ENCODE data around the gene BMP2K. TPM values are rescaled to one million over a fixed set of nuclear protein-coding genes. Genes with fewer than 3 reads are reported as not detected.

BMP2K gene
- total RNA-seq, 3 donors from 2014 or later (not counting 1 experiment from before 2014, with no cell fraction given): 10.1 to 13.5 (median 11.7) TPM

GRCh38 chr4:78734441-78735162 lies 41.5 kb upstream of the BMP2K start:
- Mint-ChIP-seq H3K27ac (no peak overlapping the region), H3K4me1 (no peaks in the 10 kb centered on the region), H3K9me3 (no peaks in the 10 kb centered on the region), H3K27me3 (ENCODE audit: low read depth in 2 of 2) (no peaks in the 10 kb centered on the region), H3K4me3 (no peak overlapping the region), H3K36me3 (no peaks in the 10 kb centered on the region)
- ATAC-seq (no peak), DNase-seq (no peak)
- Histone ChIP-seq H3K36me3 (ENCODE audit: control insufficient read depth, insufficient read depth, low read length) (no peaks in the 10 kb centered on the region), H3K4me3 (ENCODE audit: low read length) (no peak overlapping the region), H3K27me3 (ENCODE audit: control insufficient read depth, insufficient read depth, low read length) (no peaks in the 10 kb centered on the region), H3K9me3 (ENCODE audit: control insufficient read depth, insufficient read depth, low read length) (no peaks in the 10 kb centered on the region), H3K4me1 (ENCODE audit: control insufficient read depth, insufficient read depth, low read length) (no peaks in the 10 kb centered on the region), H3K27ac (ENCODE audit: low read length) (no peak overlapping the region)
- 88% methylated on average over 3 of the region's 3 CpGs for WGBS (ENCODE audit: insufficient coverage)
- TF ChIP-seq CTCF (IDR thresholded peaks at IDR 0.05): no peak
- intact Hi-C loops (cut with micrococcal nuclease): no loop called here

GRCh38 chr4:78735697-78736096 lies 40.5 kb upstream of the BMP2K start:
- Mint-ChIP-seq H3K4me3 (no peak overlapping the region), H3K36me3 (no peaks in the 10 kb centered on the region), H3K27ac (no peak overlapping the region), H3K9me3 (no peaks in the 10 kb centered on the region), H3K4me1 (no peaks in the 10 kb centered on the region), H3K27me3 (ENCODE audit: low read depth in 2 of 2) (no peaks in the 10 kb centered on the region)
- Histone ChIP-seq H3K4me1 (ENCODE audit: control insufficient read depth, insufficient read depth, low read length) (no peaks in the 10 kb centered on the region), H3K4me3 (ENCODE audit: low read length) (no peak overlapping the region), H3K27ac (ENCODE audit: low read length) (no peak overlapping the region), H3K36me3 (ENCODE audit: control insufficient read depth, insufficient read depth, low read length) (no peaks in the 10 kb centered on the region), H3K9me3 (ENCODE audit: control insufficient read depth, insufficient read depth, low read length) (no peaks in the 10 kb centered on the region), H3K27me3 (ENCODE audit: control insufficient read depth, insufficient read depth, low read length) (no peaks in the 10 kb centered on the region)
- DNase-seq: no peak
- TF ChIP-seq CTCF (IDR thresholded peaks at IDR 0.05): no peak
- no peak for ATAC-seq
- intact Hi-C loops (cut with micrococcal nuclease): no loop called here

GRCh38 chr4:78737035-78737434 lies 39.1 kb upstream of the BMP2K start:
- Histone ChIP-seq H3K36me3 (ENCODE audit: control insufficient read depth, insufficient read depth, low read length) (no peaks in the 10 kb centered on the region), H3K27ac (ENCODE audit: low read length) (no peak overlapping the region), H3K4me3 (ENCODE audit: low read length) (no peak overlapping the region), H3K4me1 (ENCODE audit: control insufficient read depth, insufficient read depth, low read length) (no peaks in the 10 kb centered on the region), H3K27me3 (ENCODE audit: control insufficient read depth, insufficient read depth, low read length) (no peaks in the 10 kb centered on the region), H3K9me3 (ENCODE audit: control insufficient read depth, insufficient read depth, low read length) (no peaks in the 10 kb centered on the region)
- Mint-ChIP-seq H3K4me1 (no peaks in the 10 kb centered on the region), H3K36me3 (no peaks in the 10 kb centered on the region), H3K27ac (no peak overlapping the region), H3K27me3 (ENCODE audit: low read depth in 2 of 2) (no peaks in the 10 kb centered on the region), H3K4me3 (no peak overlapping the region), H3K9me3 (no peaks in the 10 kb centered on the region)
- no peak for TF ChIP-seq CTCF (IDR thresholded peaks at IDR 0.05)
- no peak for ATAC-seq
- intact Hi-C loops (cut with micrococcal nuclease): no loop called here
- 75% methylated on average over 1 of the region's 1 CpG for WGBS (ENCODE audit: insufficient coverage)
- DNase-seq: no peak

GRCh38 chr4:78737973-78738372 lies 38.2 kb upstream of the BMP2K start:
- Mint-ChIP-seq H3K36me3 (no peaks in the 10 kb centered on the region), H3K4me3 (no peak overlapping the region), H3K27ac (no peak overlapping the region), H3K9me3 (no peaks in the 10 kb centered on the region), H3K4me1 (no peaks in the 10 kb centered on the region), H3K27me3 (ENCODE audit: low read depth in 2 of 2) (no peaks in the 10 kb centered on the region)
- WGBS (ENCODE audit: insufficient coverage): 81% methylated on average over 2 of the region's 2 CpGs
- Histone ChIP-seq H3K4me1 (ENCODE audit: control insufficient read depth, insufficient read depth, low read length) (no peaks in the 10 kb centered on the region), H3K9me3 (ENCODE audit: control insufficient read depth, insufficient read depth, low read length) (no peaks in the 10 kb centered on the region), H3K27ac (ENCODE audit: low read length) (no peak overlapping the region), H3K36me3 (ENCODE audit: control insufficient read depth, insufficient read depth, low read length) (no peaks in the 10 kb centered on the region), H3K27me3 (ENCODE audit: control insufficient read depth, insufficient read depth, low read length) (no peaks in the 10 kb centered on the region), H3K4me3 (ENCODE audit: low read length) (no peak overlapping the region)
- DNase-seq: no peak
- intact Hi-C loops (cut with micrococcal nuclease): no loop called here
- no peak for TF ChIP-seq CTCF (IDR thresholded peaks at IDR 0.05)
- no peak for ATAC-seq

Data from natural killer cell (primary cell).